CD4-positive, alpha-beta T cell (primary cell): ENCODE measurements around the gene OR1J1. TPM values are rescaled to one million over a fixed set of nuclear protein-coding genes. Genes with fewer than 3 reads are reported as not detected.

Source experiments
- ATAC-seq: fragments of 200-7000 bp; cut with Tn5 transposase; one replicate; pipeline ENCODE4 v1.10.0; 2022; ENCODE audit warnings: mild to moderate bottlenecking; ENCODE audit not compliant: poor library complexity
- CTCF ChIA-PET: fragments of 350-600 bp; sonication (Branson Sonifier 250); formaldehyde crosslinking; loops from one replicate; lab custom pipeline; 2021; ENCODE audit warnings: antibody characterized with exemption, inconsistent platforms; lab: Charles Lee
- POLR2A ChIA-PET: fragments of 350-600 bp; sonication (Branson Sonifier 250); formaldehyde crosslinking; loops from one replicate; lab custom pipeline; 2021; ENCODE audit warnings: antibody characterized with exemption, inconsistent platforms; lab: Charles Lee
- DNase-seq, 14 experiments: peaks; one replicate each; pipeline ENCODE4 v3.0.0-alpha.2; 2013 to 2020; ENCODE audit warnings: mixed read lengths in 2 of 14
- H3K27ac ChIP-seq, 2 donors: one replicate each; pipeline versions ENCODE4 v1.5.1 to v1.7.0; 2013; ENCODE audit warnings: low read length in 2 of 2, low read depth in 1 of 2, mild to moderate bottlenecking in 1 of 2
- H3K27me3 ChIP-seq, 2 experiments: 1 replicate in 1 of 2; 2 replicates in 1 of 2; pipeline versions ENCODE4 v1.6.1 to v1.7.0; 2013; ENCODE audit warnings: low read length in 2 of 2, control low read depth in 1 of 2, mild to moderate bottlenecking in 1 of 2, moderate library complexity in 1 of 2; ENCODE audit not compliant: insufficient read depth in 2 of 2, control insufficient read depth in 1 of 2
- H3K36me3 ChIP-seq: one replicate; pipeline ENCODE4 v1.6.1; 2013; ENCODE audit warnings: low read length, control low read depth; ENCODE audit not compliant: insufficient read depth
- H3K4me1 ChIP-seq: one replicate; pipeline ENCODE4 v1.6.1; 2013; ENCODE audit warnings: low read length, control low read depth; ENCODE audit not compliant: insufficient read depth
- H3K4me3 ChIP-seq: one replicate; pipeline ENCODE4 v1.5.1; 2013; ENCODE audit warnings: mild to moderate bottlenecking, low read length, moderate library complexity
- H3K9me3 ChIP-seq, 2 experiments: 1 replicate in 1 of 2; 2 replicates in 1 of 2; pipeline versions ENCODE4 v1.6.1 to v1.7.0; 2013; ENCODE audit warnings: low read length in 2 of 2, mild to moderate bottlenecking in 2 of 2, control low read depth in 1 of 2, moderate library complexity in 1 of 2; ENCODE audit not compliant: control insufficient read depth in 1 of 2, insufficient read depth in 1 of 2
- H3K27ac Mint-ChIP-seq: one replicate; pipeline ENCODE4 v1.8.0; 2020; ENCODE audit warnings: mixed read lengths
- H3K27me3 Mint-ChIP-seq: one replicate; pipeline ENCODE4 v1.8.0; 2021; ENCODE audit warnings: mixed read lengths
- H3K36me3 Mint-ChIP-seq: one replicate; pipeline ENCODE4 v1.8.0; 2021; ENCODE audit warnings: low read depth, mixed read lengths
- H3K4me1 Mint-ChIP-seq: one replicate; pipeline ENCODE4 v1.8.0; 2021; ENCODE audit warnings: low read depth, mixed read lengths
- H3K4me3 Mint-ChIP-seq: one replicate; pipeline ENCODE4 v1.8.0; 2020; ENCODE audit warnings: mild to moderate bottlenecking, mixed read lengths
- H3K9me3 Mint-ChIP-seq: one replicate; pipeline ENCODE4 v1.8.0; 2020; ENCODE audit warnings: mixed read lengths
- intact Hi-C, 2 experiments: fragments of 100-400 bp; cut with DNase I in 1 of 2; cut with micrococcal nuclease in 1 of 2; formaldehyde crosslinking; loops; one replicate each; pipeline versions ENCODE4 v1.15.1 to v1.9.0; 2023 to 2025; cut with DNase I, micrococcal nuclease
- total RNA-seq, 174 experiments: library from RNA in 2 of 174; stranded (reverse) in 2 of 174; gene quantifications; one replicate each; pipeline ENCODE4 v1.2.3 and lab custom pipeline; 2021 to 2026
- TF ChIP-seq, protein P1 (sequence below): fragments of 200-600 bp; IDR thresholded peaks from one replicate; pipeline ENCODE4 v1.8.0; 2022; ENCODE audit warnings: antibody characterized with exemption, mild to moderate bottlenecking

The OR1J1 gene
- total RNA-seq, 2 experiments from 2014 or later: not detected

DNA sequence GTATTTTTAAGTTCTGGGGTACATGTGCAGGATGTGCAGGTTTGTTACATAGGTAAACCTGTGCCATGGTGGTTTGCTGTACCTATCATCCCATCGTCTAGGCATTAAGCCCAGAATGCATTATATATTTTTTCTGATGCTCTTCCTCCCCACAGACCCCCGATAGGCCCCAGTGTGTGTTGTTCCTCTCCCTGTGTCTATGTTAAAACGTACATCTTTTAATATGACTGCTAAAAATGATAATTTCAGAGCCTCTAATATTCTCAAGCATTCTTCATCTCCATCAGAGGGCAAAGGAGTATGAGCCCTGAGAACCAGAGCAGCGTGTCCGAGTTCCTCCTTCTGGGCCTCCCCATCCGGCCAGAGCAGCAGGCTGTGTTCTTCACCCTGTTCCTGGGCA, 32.8 kb upstream of the OR1J1 start, which contains the start of gene OR1J2:
Gene OR1J2, plus strand, starts transcription at position 301 of the 400 bp plus-strand sequence. Its CDS starts 0 bp downstream, at position 301.
- ChIA-PET CTCF (no interaction called here), POLR2A (no interaction called here)
- no peaks in the 10 kb centered on the region for H3K4me1 ChIP-seq
- intact Hi-C loops: no loop called here
- H3K27me3 Mint-ChIP-seq: peaks cover 31% of the 10 kb centered on the region
- TF ChIP-seq, protein P1, sequence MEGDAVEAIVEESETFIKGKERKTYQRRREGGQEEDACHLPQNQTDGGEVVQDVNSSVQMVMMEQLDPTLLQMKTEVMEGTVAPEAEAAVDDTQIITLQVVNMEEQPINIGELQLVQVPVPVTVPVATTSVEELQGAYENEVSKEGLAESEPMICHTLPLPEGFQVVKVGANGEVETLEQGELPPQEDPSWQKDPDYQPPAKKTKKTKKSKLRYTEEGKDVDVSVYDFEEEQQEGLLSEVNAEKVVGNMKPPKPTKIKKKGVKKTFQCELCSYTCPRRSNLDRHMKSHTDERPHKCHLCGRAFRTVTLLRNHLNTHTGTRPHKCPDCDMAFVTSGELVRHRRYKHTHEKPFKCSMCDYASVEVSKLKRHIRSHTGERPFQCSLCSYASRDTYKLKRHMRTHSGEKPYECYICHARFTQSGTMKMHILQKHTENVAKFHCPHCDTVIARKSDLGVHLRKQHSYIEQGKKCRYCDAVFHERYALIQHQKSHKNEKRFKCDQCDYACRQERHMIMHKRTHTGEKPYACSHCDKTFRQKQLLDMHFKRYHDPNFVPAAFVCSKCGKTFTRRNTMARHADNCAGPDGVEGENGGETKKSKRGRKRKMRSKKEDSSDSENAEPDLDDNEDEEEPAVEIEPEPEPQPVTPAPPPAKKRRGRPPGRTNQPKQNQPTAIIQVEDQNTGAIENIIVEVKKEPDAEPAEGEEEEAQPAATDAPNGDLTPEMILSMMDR: no peak
- no peaks in the 10 kb centered on the region for H3K36me3 ChIP-seq
- H3K27me3 ChIP-seq: peaks cover 0 to 10% of the 10 kb centered on the region in 2 experiments
- no peak within 1 kb of the TSS for H3K4me3 ChIP-seq
- ATAC-seq (no peak), DNase-seq (no peak)
- no peaks in the 10 kb centered on the region for H3K36me3 Mint-ChIP-seq
- H3K4me1 Mint-ChIP-seq: no peaks in the 10 kb centered on the region
- no peaks in the 10 kb centered on the region for H3K9me3 ChIP-seq
- H3K27ac ChIP-seq: no peak within 1 kb of the TSS
- no peak within 1 kb of the TSS for H3K27ac Mint-ChIP-seq
- H3K9me3 Mint-ChIP-seq: no peaks in the 10 kb centered on the region
- no peak within 1 kb of the TSS for H3K4me3 Mint-ChIP-seq

- ATAC-seq (no peak), DNase-seq (no peak)
- Mint-ChIP-seq H3K27ac (no peak overlapping the region), H3K27me3 (peaks cover 24% of the 10 kb centered on the region), H3K4me1 (no peaks in the 10 kb centered on the region), H3K4me3 (no peak overlapping the region), H3K9me3 (no peaks in the 10 kb centered on the region), H3K36me3 (no peaks in the 10 kb centered on the region)
- no peak overlapping the region for H3K4me3 ChIP-seq
- H3K4me1 ChIP-seq: no peaks in the 10 kb centered on the region
- CTCF ChIA-PET: no interaction called here
- intact Hi-C loops: no loop called here
- no peaks in the 10 kb centered on the region for H3K36me3 ChIP-seq
- POLR2A ChIA-PET: no interaction called here
- H3K9me3 ChIP-seq: no peaks in the 10 kb centered on the region
- H3K27ac ChIP-seq: no peak overlapping the region
- H3K27me3 ChIP-seq: peaks cover 0 to 10% of the 10 kb centered on the region in 2 experiments
- TF ChIP-seq, protein P1: no peak
Observed at GRCh38 chr9:122506964-122507363, 29.2 kb upstream of the OR1J1 start.

- peak; percentile 46 for ATAC-seq
- no peak overlapping the region for H3K4me3 Mint-ChIP-seq
- no peak overlapping the region for H3K27ac ChIP-seq
- peaks cover 0 to 17% of the 10 kb centered on the region in 2 experiments for H3K27me3 ChIP-seq
- no peaks in the 10 kb centered on the region for H3K36me3 Mint-ChIP-seq
- H3K27me3 Mint-ChIP-seq: peaks cover 55% of the 10 kb centered on the region
- POLR2A ChIA-PET: no interaction called here
- peak in 5 of 14 experiments; percentile 3 to 40 (median 36) for DNase-seq
- no peaks in the 10 kb centered on the region for H3K4me1 ChIP-seq
- intact Hi-C loops: no loop called here
- H3K4me3 ChIP-seq: no peak overlapping the region
- H3K4me1 Mint-ChIP-seq: no peaks in the 10 kb centered on the region
- no peak overlapping the region for H3K27ac Mint-ChIP-seq
- H3K9me3 ChIP-seq: peaks cover 0 to 7% of the 10 kb centered on the region in 2 experiments
- CTCF ChIA-PET: interaction anchor here (0.6 to 1.1 kb wide), 4 partner anchors 9 to 318 kb away, joined by 3 to 4 read pairs (median 3); no protein-coding TSS in a partner anchor
- peaks cover 5% of the 10 kb centered on the region for H3K9me3 Mint-ChIP-seq
- TF ChIP-seq, protein P1: peak; percentile 69
- no peaks in the 10 kb centered on the region for H3K36me3 ChIP-seq
Observed at GRCh38 chr9:122498883-122499288, 21.2 kb upstream of the OR1J1 start.
